ENCODE results near the gene ABHD17A.

Gene ABHD17A

DNA sequence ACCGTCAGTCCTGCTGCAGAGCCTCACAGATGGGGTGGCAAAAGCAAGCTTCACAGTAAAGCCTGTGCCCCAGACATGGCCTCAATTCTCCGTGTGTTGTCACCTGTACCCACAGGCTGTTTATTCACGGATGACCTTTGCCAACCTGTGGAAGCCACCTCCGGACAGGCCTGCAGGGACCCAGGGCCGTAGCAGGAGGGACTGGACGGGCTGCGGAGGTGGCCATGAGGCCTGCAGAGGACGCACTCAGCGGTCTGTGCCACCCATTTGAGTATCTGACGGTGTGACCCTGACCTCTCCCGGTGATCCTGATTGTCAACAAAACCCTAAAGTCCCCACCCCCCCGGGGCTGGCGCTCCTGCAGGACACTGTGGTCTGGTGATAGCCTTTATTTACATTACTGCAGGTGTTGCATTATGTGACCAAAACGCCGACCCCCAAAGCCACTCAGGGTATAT lies 14.1 kb downstream of the ABHD17A start:
- H3K9me3 ChIP-seq (ENCODE audit: low read length) = no peaks in the 10 kb centered on the region
- H3K36me3 ChIP-seq (ENCODE audit: insufficient read depth, low read length) = no peaks in the 10 kb centered on the region
- H3K4me1 ChIP-seq (ENCODE audit: insufficient read depth, low read length) = peaks cover 30% of the 10 kb centered on the region
- no peaks in the 10 kb centered on the region for H3K27me3 ChIP-seq (ENCODE audit: control insufficient read depth in 1 of 2, insufficient read depth in 2 of 2, low read length in 2 of 2)
- H3K4me3 ChIP-seq (ENCODE audit: low read depth in 1 of 2, low read length in 2 of 2) = no peak overlapping the region
- H3K27ac ChIP-seq (ENCODE audit: low read depth, low read length) = no peak overlapping the region
- H3K9ac ChIP-seq (ENCODE audit: low read length) = no peak overlapping the region

GRCh38 chr19:1868971-1869370 lies 16.3 kb downstream of the ABHD17A start:
- H3K4me3 ChIP-seq (ENCODE audit: low read depth in 1 of 2, low read length in 2 of 2) = no peak overlapping the region
- peaks cover 18% of the 10 kb centered on the region for H3K4me1 ChIP-seq (ENCODE audit: insufficient read depth, low read length)
- H3K27me3 ChIP-seq (ENCODE audit: control insufficient read depth in 1 of 2, insufficient read depth in 2 of 2, low read length in 2 of 2) = no peaks in the 10 kb centered on the region

DNA sequence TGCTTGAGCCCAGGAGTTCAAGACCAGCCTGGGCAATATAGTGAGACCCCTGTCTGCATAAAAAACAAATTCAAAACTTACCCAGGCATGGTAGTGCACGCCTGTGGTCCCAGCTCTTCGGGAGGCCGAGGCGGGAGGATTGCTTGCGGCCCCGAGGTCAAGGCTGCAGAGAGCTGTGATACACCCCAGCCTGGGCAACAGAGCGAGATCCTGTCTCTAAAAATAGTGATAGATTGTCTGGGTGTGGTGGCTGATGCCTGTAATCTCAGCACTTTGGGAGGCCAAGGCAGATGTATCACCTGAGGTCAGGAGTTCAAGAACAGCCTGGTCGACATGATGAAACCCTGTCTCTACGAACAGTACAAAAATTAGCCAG lies 18.0 kb downstream of the ABHD17A start:
- H3K27ac ChIP-seq (ENCODE audit: low read depth, low read length) = no peak overlapping the region
- H3K9ac ChIP-seq (ENCODE audit: low read length) = no peak overlapping the region
- H3K4me3 ChIP-seq (ENCODE audit: low read depth in 1 of 2, low read length in 2 of 2) = no peak overlapping the region
- peaks cover 3% of the 10 kb centered on the region for H3K4me1 ChIP-seq (ENCODE audit: insufficient read depth, low read length)
- H3K27me3 ChIP-seq (ENCODE audit: control insufficient read depth in 1 of 2, insufficient read depth in 2 of 2, low read length in 2 of 2) = peaks cover 0 to 1% of the 10 kb centered on the region in 2 donors
- no peaks in the 10 kb centered on the region for H3K9me3 ChIP-seq (ENCODE audit: low read length)
- no peaks in the 10 kb centered on the region for H3K36me3 ChIP-seq (ENCODE audit: insufficient read depth, low read length)

More at GRCh38 chr19:1868971-1869370, 16.3 kb downstream of the ABHD17A start:
- Histone ChIP-seq H3K36me3 (ENCODE audit: insufficient read depth, low read length) (no peaks in the 10 kb centered on the region), H3K9ac (ENCODE audit: low read length) (no peak overlapping the region), H3K9me3 (ENCODE audit: low read length) (no peaks in the 10 kb centered on the region), H3K27ac (ENCODE audit: low read depth, low read length) (no peak overlapping the region)

- Histone ChIP-seq H3K4me3 (ENCODE audit: low read depth in 1 of 2, low read length in 2 of 2) (no peak overlapping the region), H3K9ac (ENCODE audit: low read length) (no peak overlapping the region), H3K27me3 (ENCODE audit: control insufficient read depth in 1 of 2, insufficient read depth in 2 of 2, low read length in 2 of 2) (peaks cover 0 to 6% of the 10 kb centered on the region in 2 donors), H3K27ac (ENCODE audit: low read depth, low read length) (no peak overlapping the region), H3K4me1 (ENCODE audit: insufficient read depth, low read length) (peaks cover 7% of the 10 kb centered on the region), H3K9me3 (ENCODE audit: low read length) (no peaks in the 10 kb centered on the region), H3K36me3 (ENCODE audit: insufficient read depth, low read length) (no peaks in the 10 kb centered on the region)
Measured at GRCh38 chr19:1866693-1867348, 18.5 kb downstream of the ABHD17A start.

DNA sequence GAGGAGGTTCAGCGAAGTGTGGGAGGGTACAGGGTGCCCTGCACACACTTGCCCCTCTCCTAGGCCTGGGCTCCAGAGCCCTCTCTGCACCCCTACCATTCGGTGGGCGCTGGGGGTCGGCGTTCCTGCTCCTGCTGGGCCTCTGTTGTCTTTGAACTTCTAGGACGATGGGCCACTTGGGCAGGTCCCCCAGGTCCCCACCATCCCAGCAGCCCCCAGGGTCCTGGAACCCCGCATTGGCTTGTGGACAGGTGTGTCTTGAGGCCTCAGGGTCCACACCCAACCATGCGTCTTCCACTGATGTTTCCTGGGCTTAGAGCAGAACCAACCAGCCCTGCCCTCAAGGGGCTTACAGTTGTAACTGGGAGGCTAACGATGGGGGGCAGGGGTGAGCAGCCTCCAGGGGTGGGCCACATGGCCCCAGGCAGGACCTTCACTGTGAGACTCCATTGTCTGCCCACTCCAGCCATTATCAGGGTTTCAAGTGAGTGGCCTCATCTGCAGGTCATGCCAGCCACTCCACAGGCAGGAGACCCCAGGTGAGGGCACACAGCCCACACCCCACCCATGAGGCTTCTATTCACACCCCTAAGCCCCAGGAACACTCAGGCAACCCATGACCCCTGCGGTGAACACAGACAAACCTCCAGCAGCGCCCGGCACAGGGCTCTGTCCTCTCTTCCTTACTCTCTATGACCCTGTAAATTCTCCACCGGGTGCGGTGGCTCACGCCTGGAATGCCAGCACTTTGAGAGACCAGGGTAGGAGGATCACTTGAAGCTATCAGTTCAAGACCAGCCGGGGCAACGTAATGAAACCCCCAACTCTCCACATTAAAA lies 19.9 kb downstream of the ABHD17A start:
- peak overlapping the region; percentile 92 for H3K27ac ChIP-seq (ENCODE audit: low read depth, low read length)
- no peaks in the 10 kb centered on the region for H3K36me3 ChIP-seq (ENCODE audit: insufficient read depth, low read length)
- H3K9me3 ChIP-seq (ENCODE audit: low read length) = no peaks in the 10 kb centered on the region
- peaks cover 10 to 17% of the 10 kb centered on the region in 2 donors for H3K27me3 ChIP-seq (ENCODE audit: control insufficient read depth in 1 of 2, insufficient read depth in 2 of 2, low read length in 2 of 2)
- peak overlapping the region in 1 of 2 donors; percentile 67 for H3K4me3 ChIP-seq (ENCODE audit: low read depth in 1 of 2, low read length in 2 of 2)
- peaks cover 19% of the 10 kb centered on the region for H3K4me1 ChIP-seq (ENCODE audit: insufficient read depth, low read length)
- no peak overlapping the region for H3K9ac ChIP-seq (ENCODE audit: low read length)

DNA sequence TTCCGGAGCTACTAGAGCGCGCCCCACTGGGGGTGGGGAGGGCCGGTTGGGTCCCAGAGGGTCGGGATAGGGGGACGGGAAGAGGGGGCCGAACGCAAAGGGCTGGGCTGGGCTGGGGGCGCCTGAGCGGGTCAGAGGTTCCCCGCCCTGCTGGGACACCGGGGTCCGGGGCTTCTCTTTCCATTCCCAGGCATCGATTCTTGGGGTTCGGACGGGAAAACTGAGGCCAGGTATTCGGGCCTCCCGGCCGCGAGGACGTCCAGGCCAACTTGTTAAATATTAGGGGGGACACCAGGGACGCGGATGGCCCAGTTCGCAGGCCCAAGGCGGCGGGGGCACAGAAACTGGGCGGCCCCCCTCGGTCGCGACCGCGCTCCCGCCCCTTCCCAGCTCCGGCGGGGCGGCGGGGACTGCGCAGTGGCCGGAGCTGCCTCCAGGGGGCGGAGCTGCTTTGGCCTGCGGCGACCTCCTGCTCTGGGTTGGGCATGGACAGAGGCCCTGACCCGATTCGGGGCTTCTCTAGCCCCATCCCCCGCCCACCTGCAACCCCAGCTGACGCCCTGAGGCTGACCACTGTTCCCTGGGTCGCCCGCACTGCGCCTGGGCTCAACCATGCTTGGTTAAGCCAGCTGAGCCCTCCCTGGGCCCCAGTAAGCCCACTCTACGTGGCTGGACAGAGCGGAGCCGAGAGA lies 20.7 kb downstream of the ABHD17A start:
- peak overlapping the region; percentile 92 for H3K27ac ChIP-seq (ENCODE audit: low read depth, low read length)
- H3K9me3 ChIP-seq (ENCODE audit: low read length) = no peaks in the 10 kb centered on the region
- H3K4me3 ChIP-seq (ENCODE audit: low read depth in 1 of 2, low read length in 2 of 2) = peak overlapping the region; percentile 67 to 90
- H3K9ac ChIP-seq (ENCODE audit: low read length) = no peak overlapping the region
- no peaks in the 10 kb centered on the region for H3K36me3 ChIP-seq (ENCODE audit: insufficient read depth, low read length)
- peaks cover 14 to 25% of the 10 kb centered on the region in 2 donors for H3K27me3 ChIP-seq (ENCODE audit: control insufficient read depth in 1 of 2, insufficient read depth in 2 of 2, low read length in 2 of 2)
- H3K4me1 ChIP-seq (ENCODE audit: insufficient read depth, low read length) = peaks cover 23% of the 10 kb centered on the region

GRCh38 chr19:1863638-1864479 lies 21.4 kb downstream of the ABHD17A start:
- Histone ChIP-seq H3K36me3 (ENCODE audit: insufficient read depth, low read length) (no peaks in the 10 kb centered on the region), H3K4me3 (ENCODE audit: low read depth in 1 of 2, low read length in 2 of 2) (peak overlapping the region; percentile 67 to 90), H3K4me1 (ENCODE audit: insufficient read depth, low read length) (peaks cover 23% of the 10 kb centered on the region), H3K9ac (ENCODE audit: low read length) (no peak overlapping the region), H3K9me3 (ENCODE audit: low read length) (no peaks in the 10 kb centered on the region), H3K27me3 (ENCODE audit: control insufficient read depth in 1 of 2, insufficient read depth in 2 of 2, low read length in 2 of 2) (peaks cover 14 to 29% of the 10 kb centered on the region in 2 donors), H3K27ac (ENCODE audit: low read depth, low read length) (peak overlapping the region; percentile 92)

DNA sequence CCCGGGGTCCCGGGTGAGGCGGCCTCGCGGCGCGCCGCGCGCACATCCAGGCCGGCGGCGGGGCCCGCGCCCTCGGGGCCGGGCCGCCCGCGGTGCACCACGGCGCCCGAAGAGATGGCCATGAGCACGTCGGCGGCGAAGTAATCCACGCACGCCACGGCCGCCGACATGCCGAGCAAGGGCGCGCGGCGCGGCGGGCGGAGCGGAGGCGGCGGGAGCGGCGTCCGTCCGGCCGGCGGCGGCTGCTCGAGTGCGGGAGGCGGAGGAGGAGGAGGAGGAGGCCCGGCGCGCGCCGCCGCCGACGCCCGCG lies 22.0 kb downstream of the ABHD17A start, which contains the start of gene KLF16:
KLF16 (minus strand) TSS at position 252 of the 310 bp plus-strand sequence; CDS start at position 170, 82 bp downstream.
- peaks cover 23% of the 10 kb centered on the region for H3K4me1 ChIP-seq (ENCODE audit: insufficient read depth, low read length)
- no peaks in the 10 kb centered on the region for H3K36me3 ChIP-seq (ENCODE audit: insufficient read depth, low read length)
- H3K9me3 ChIP-seq (ENCODE audit: low read length) = no peaks in the 10 kb centered on the region
- peak within 1 kb of the TSS; percentile 67 to 90 for H3K4me3 ChIP-seq (ENCODE audit: low read depth in 1 of 2, low read length in 2 of 2)
- peaks cover 14 to 34% of the 10 kb centered on the region in 2 donors for H3K27me3 ChIP-seq (ENCODE audit: control insufficient read depth in 1 of 2, insufficient read depth in 2 of 2, low read length in 2 of 2)
- H3K9ac ChIP-seq (ENCODE audit: low read length) = no peak within 1 kb of the TSS
- H3K27ac ChIP-seq (ENCODE audit: low read depth, low read length) = peak within 1 kb of the TSS; percentile 92

GRCh38 chr19:1862424-1863327 lies 22.6 kb downstream of the ABHD17A start:
- no peaks in the 10 kb centered on the region for H3K9me3 ChIP-seq (ENCODE audit: low read length)
- H3K4me1 ChIP-seq (ENCODE audit: insufficient read depth, low read length) = peaks cover 28% of the 10 kb centered on the region
- no peak overlapping the region for H3K9ac ChIP-seq (ENCODE audit: low read length)
- H3K4me3 ChIP-seq (ENCODE audit: low read depth in 1 of 2, low read length in 2 of 2) = peak overlapping the region; percentile 47 to 54
- peaks cover 14 to 40% of the 10 kb centered on the region in 2 donors for H3K27me3 ChIP-seq (ENCODE audit: control insufficient read depth in 1 of 2, insufficient read depth in 2 of 2, low read length in 2 of 2)
- no peaks in the 10 kb centered on the region for H3K36me3 ChIP-seq (ENCODE audit: insufficient read depth, low read length)
- H3K27ac ChIP-seq (ENCODE audit: low read depth, low read length) = peak overlapping the region; percentile 58

DNA sequence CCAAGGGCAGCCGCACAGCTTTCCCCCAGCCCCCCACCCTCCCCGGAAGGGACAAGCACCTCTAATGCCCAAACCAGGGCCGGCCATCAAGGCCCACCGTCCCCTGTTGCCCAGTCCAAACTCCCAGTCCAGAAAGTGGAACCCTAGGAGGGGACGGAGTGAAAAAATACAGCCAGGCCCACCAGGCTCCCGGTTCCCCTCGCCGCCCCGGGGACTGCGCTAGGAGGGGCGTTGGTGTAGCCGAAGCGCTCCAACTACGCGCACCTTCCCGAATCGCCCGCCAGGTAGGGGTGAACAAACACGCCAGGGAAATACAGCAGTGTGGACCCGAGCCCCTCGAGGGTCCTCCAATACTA lies 23.2 kb downstream of the ABHD17A start:
- peak overlapping the region; percentile 38 to 47 for H3K4me3 ChIP-seq (ENCODE audit: low read depth in 1 of 2, low read length in 2 of 2)
- H3K27ac ChIP-seq (ENCODE audit: low read depth, low read length) = peak overlapping the region; percentile 58
- H3K9ac ChIP-seq (ENCODE audit: low read length) = no peak overlapping the region
- H3K9me3 ChIP-seq (ENCODE audit: low read length) = no peaks in the 10 kb centered on the region
- peaks cover 34% of the 10 kb centered on the region for H3K4me1 ChIP-seq (ENCODE audit: insufficient read depth, low read length)
- H3K27me3 ChIP-seq (ENCODE audit: control insufficient read depth in 1 of 2, insufficient read depth in 2 of 2, low read length in 2 of 2) = peaks cover 14 to 47% of the 10 kb centered on the region in 2 donors
- no peaks in the 10 kb centered on the region for H3K36me3 ChIP-seq (ENCODE audit: insufficient read depth, low read length)

All from muscle layer of colon (tissue), 2 donors.